Measurements from ENCODE around the gene ACRV1.

ACRV1 gene

DNA sequence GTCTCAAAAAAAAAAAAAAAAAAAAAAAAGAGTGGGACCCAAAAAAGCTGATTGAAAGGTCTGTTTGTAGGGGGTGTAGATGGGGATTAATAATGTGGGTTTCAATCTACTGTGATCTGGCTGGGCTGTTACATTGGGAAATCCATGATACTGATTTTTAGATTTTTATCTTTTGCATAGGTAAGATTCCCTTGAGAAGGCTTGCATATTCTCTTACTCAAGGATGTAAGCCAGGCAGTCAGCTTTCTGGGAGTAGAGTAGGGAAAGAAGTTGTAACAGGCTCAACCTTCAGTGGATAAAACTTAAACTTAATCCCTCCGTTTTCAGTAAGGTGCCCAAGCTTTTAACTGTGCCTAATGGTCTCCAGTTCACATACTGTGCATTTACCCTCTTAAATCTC is 57.6 kb downstream of the ACRV1 start:
- peak overlapping the region in 1 of 2 donors; percentile 93 for H3K27ac Mint-ChIP-seq
- H3K27me3 Mint-ChIP-seq, result no peaks in the 10 kb centered on the region
- H3K9me3 Mint-ChIP-seq, result no peaks in the 10 kb centered on the region

DNA sequence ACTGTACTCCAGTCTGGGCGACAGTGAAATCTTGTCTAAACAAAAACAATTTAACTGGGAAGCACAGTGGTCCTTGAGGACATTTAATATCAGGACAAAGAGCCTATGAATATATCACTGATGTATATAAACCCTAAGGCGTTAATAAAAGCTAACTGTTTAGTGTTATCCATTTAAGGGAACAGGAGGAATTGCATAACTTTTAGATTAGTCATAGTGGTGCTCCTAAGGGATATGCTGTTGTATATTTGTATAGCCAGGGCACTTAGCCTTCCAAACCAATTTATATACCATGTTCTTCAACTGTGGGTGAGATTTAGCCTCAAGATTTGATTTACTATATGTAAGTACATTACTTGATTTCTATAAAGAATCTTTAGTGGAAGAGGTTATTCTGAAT is 58.7 kb downstream of the ACRV1 start:
- ATAC-seq (no peak), DNase-seq (no peak)
- Mint-ChIP-seq H3K9me3 (no peaks in the 10 kb centered on the region), H3K4me3 (no peak overlapping the region), H3K27me3 (no peaks in the 10 kb centered on the region), H3K4me1 (peaks cover 12% of the 10 kb centered on the region), H3K27ac (no peak overlapping the region)

More for the DNA sequence above, 57.6 kb downstream of the ACRV1 start:
- ATAC-seq, result no peak
- Mint-ChIP-seq H3K4me3 (no peak overlapping the region), H3K4me1 (peaks cover 20% of the 10 kb centered on the region)
- no peak for DNase-seq

All from stimulated activated naive CD8-positive, alpha-beta T cell treated with anti-CD3 and anti-CD28 coated beads, Interleukin-15, amount 100 ng/mL, for 72 hours (primary cell).